CD4-positive, alpha-beta T cell treated with Interleukin-6 at 100 ng/mL for 8 hours (primary cell): Measurements from ENCODE around the gene PTCSC3.

ENCODE experiments used
- DNase-seq: peaks from one replicate; pipeline ENCODE4 v3.0.0-alpha.2; 2020; ENCODE audit warnings: mixed read lengths, low spot score

The PTCSC3 gene

DNA sequence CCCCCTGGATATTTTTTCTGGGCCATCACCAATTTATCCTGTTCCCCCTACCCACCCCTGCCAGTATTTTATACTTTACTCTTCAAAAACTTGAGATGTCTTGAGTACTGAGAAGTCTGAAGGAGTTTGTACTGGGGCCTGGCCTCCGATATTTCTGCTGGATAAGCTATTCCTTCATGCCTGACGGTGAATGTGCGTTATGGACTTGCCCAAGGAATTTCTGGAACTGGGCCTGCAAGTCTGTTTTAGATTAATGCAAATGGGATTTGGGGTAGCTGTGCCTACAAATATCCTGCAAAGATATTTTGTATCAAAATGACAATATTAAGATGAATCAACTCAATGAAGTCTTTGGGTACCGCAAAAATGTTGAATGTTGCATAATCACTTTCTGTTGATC is at the start of gene PTCSC3:
PTCSC3 (minus strand) TSS at position 199 of the 400 bp plus-strand sequence.
- DNase-seq, result no peak

- no peak for DNase-seq
These were observed 49.6 kb upstream of the PTCSC3 start for GRCh38 chr14:36226164-36226563.

DNA sequence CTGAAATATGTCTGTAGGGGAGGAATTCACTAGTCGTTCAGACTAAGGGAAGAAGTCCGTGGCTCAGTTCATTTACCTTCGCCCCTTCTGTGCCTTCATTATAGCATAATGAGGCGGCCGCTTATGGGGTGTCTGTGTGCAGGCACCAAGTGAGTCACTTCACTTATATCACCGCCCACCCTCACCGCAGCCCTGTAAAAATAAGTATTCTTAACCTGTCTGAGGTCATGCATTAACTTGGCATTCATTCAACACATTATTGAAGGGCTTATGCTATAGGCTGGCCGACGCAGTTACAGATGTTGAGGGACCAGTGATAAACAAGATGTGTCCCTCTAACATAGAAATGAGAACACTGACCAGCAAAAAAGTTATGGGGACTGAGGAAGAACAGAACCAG is 47.7 kb upstream of the PTCSC3 start:
- no peak for DNase-seq

- no peak for DNase-seq
These were observed 47.0 kb upstream of the PTCSC3 start for GRCh38 chr14:36223558-36223957.

DNA sequence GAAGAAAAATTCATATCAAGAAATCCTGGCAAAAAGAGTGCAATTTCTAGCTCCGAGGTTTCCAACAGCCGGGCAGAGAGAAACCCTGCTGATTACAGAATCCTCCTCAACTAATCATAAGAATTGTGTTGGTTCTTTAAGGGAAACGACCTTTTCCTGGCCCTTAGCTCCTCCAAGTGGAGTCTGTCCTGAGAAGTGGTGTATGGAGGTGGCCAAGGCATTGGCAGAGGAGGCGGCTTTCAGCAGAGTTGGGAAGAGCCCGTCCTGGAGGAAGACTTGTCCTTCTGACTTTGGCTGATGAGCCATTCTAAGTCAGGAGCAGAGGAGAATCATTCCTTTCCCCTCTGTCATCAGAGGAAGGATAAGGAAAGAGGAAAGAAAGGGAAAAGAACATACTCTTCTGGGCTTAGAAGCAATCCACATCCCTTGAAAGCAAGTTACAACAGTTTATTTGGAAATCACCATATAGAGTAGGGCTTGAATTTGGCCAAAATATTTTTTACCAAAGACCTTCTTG is 46.5 kb upstream of the PTCSC3 start:
- DNase-seq, result no peak

DNA sequence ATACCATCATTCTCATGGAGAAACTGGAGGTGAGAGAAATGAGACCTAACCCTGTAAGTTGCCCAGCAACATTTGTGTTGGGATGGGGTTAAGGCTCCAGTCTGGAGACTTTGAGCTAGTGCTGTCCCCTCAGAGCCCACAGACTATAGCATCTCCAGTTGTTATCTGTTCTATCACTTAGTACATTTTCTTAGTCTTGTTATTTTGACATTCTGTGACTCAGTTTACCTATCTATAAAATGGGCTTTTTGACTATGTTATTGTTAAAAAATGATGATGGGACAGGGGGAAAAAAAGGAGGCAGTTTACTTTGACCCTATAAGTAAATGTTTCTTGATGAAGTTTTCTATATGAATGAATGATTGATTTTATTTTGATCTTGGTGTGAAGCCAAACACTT is 45.8 kb upstream of the PTCSC3 start:
- DNase-seq, result no peak

DNA sequence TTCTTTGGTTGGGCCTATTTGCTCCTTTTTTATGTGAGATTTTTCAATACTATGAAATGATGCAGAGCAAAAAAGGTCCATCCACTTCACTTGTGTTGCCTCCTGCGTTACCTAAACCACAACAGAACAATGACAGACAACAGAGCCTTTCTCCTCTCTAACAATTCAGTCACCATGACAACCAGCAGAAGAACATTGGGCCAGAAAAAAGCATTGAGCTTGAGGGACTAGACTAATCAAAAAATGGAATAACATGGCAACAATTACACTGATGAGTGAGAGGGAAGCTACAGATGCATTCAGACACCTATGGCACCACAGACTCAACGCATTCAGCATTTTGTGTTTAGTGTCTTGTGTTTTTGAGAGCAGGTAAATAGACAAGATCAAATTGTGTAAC is 44.6 kb upstream of the PTCSC3 start:
- DNase-seq, result no peak

DNA sequence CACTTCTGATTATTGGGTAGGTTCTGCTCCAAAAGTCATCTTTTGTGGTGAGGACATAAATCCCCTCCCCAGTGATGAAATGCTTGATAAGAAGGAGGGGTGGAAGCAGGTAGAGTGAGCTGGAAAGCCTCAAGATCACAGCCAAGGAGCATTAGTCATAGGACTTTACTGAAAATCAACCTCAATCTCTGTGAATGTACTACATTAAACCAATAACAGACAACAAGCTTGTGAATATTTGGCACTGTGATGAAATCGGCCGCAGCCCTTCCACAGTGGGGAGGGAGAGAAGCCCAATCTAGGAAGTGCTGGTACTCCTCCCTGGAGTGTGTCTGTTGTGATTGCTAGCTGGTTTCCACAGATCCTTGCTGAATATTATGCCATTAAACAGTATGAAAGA is 41.2 kb upstream of the PTCSC3 start:
- no peak for DNase-seq

DNA sequence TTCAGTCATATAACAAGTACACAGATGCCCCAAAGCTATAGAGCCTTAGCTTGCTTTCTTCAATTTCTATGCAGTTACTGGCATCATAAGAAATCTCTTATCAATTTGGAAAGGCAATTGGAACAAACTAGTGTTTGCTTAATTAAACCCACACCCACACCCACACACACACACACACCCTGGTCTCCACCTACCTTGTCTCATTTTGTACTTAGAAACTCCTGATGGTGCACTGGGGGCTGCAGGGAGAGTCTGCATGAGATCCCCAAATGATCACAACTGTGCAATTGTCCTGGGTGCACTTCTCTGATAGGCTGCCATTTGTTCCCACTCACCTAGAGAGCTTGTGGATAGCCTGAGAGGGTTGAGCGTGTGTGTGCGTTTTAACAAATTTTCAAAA is 40.5 kb upstream of the PTCSC3 start:
- DNase-seq, result no peak

DNA sequence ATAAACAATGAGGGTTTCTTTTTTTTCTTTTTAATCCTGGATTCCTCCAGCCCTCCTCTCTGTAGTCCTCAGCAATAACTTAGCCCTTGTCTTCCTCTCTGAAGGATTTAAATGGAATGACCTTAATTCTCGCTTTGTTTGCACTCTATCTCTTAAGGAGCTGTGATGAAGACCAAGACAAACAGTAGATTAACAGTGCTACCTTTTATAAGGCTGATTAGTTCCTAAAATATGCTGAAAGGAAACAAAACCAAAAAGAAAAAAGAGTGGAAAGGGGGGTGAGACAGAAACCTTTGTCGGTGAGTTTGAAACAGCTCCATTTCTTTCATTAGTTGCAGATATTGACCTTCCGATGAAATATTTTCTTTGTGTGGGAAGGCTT is 38.7 kb upstream of the PTCSC3 start:
- no peak for DNase-seq

GRCh38 chr14:36214476-36215216 is 38.1 kb upstream of the PTCSC3 start:
- DNase-seq, result no peak

GRCh38 chr14:36212987-36213386 is 36.5 kb upstream of the PTCSC3 start:
- no peak for DNase-seq

DNA sequence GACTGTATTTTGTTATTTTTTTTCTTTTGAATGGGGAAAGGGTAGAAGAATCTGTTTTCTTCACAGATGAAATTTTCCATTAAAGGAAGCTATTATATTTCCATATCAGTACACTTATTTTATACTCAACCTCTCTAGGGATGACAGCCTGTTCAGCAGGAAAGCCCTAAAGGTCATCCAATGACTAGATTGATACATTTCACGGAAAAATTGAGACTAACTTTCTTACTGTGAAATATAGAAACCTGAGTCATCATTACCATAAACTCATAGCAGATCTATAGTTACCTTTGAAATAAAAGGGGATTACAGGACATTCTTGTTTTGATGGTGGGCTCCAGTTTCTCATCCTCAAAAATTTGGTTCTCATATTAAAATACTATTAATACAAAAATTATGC is 36.1 kb upstream of the PTCSC3 start:
- no peak for DNase-seq

GRCh38 chr14:36208690-36209278 is 32.3 kb upstream of the PTCSC3 start:
- no peak for DNase-seq

- no peak for DNase-seq
These were observed 31.0 kb upstream of the PTCSC3 start for GRCh38 chr14:36207500-36207899.

- DNase-seq, result no peak
These were observed 28.0 kb upstream of the PTCSC3 start for GRCh38 chr14:36204461-36205073.

DNA sequence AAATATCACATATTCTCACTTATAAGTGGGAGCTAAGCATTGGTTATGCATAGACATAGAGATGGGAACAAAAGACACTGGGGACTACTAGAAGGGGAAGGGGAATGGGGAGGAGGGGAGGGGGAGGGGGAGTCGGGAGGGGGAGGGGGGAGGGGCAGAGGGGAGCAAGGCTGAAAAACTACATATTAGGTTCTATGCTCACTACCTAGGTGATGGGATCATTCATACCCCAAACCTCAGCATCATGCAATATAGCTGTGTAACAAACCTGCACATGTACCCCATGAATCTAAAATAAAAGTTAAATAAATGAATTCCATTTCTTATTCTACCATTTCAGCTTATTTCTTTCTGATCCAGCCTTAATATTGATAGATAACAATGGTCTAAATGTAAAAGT is 21.9 kb upstream of the PTCSC3 start:
- DNase-seq, result no peak

GRCh38 chr14:36194663-36195062 is 18.1 kb upstream of the PTCSC3 start:
- no peak for DNase-seq

- DNase-seq, result no peak
These were observed 16.0 kb upstream of the PTCSC3 start for GRCh38 chr14:36192530-36192929.

DNA sequence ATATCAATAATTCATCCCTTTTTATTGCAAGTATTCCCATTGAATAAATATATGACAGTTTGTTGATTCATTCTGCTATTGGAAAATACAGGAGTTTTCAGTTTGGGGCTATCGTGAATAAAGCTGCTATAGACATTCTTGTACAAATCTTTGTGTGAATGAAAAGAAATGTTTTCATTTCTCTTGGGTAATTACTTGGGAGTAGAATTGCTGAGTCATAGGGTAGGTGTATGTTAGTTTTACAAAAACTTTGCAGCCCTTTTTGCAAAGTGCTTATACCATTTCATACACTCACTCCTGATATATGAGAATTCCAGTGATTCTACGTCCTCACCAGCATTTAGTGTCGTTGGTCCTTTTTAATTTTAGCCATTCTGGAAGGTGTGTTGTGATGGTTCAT is 6.9 kb upstream of the PTCSC3 start:
- no peak for DNase-seq

DNA sequence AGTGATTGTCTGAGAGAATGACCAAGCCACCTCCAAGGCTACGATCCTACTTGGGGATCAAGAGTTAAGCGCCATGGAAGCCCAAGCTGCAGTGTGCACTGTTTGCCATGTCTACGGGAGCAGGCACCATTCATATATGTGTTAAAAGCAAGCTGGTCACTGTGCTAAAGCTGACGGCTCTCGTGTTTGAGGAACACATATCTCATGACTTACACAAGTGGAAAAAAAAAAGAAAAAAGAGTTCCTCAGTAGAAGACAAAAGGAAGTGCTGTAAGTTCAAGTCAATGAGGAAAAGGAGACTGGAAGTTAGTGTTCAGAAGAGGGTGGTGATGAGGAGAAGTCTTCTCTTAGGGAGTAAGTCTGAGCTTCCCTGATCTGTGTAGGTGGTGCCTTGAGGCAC is 4.9 kb upstream of the PTCSC3 start:
- no peak for DNase-seq

- no peak for DNase-seq
These were observed 967 bp upstream of the PTCSC3 start for GRCh38 chr14:36177489-36177888.

GRCh38 chr14:36174767-36175424 is 1.6 kb downstream of the PTCSC3 start:
- DNase-seq, result no peak
